IMR-90 (cell line): ENCODE results near the gene DCAF8L2. TPM values are rescaled to one million over a fixed set of nuclear protein-coding genes. Genes with fewer than 3 reads are reported as not detected.

ENCODE experiments used
- ATAC-seq: fragments of 200-7000 bp; cut with Tn5 transposase; 2 replicates; pipeline ENCODE4 v1.9.1; 2020; ENCODE audit warnings: low read depth, mild to moderate bottlenecking, moderate library complexity
- BruUV-seq: library from RNA; stranded (reverse); fragments of 400-500 nt; replicated peaks from 2 replicates; lab custom pipeline; 2021; lab: Mats Ljungman, UMichigan
- CTCF ChIA-PET: fragments of 300-600 bp; formaldehyde crosslinking; extraction: SDS; loops from one replicate; lab custom pipeline; 2021; ENCODE audit warnings: antibody characterized with exemption; lab: Yijun Ruan, JAX
- POLR2A ChIA-PET: fragments of 300-600 bp; sonication (Branson Sonifier 250); formaldehyde crosslinking; loops from one replicate; lab custom pipeline; 2022; ENCODE audit warnings: antibody characterized with exemption; ENCODE audit not compliant: unreplicated experiment; lab: Charles Lee
- DNase-seq: peaks from one replicate; pipeline ENCODE4 v3.0.0; 2013
- H2AFZ ChIP-seq: replicated peaks from 2 replicates; pipeline ENCODE3; 2013; ENCODE audit warnings: low read length, mild to moderate bottlenecking; ENCODE audit not compliant: poor library complexity
- H2AK5ac ChIP-seq: 2 replicates; pipeline ENCODE4 v1.6.1; 2013; ENCODE audit warnings: low read depth, low read length, inconsistent platforms
- H2AK9ac ChIP-seq: replicated peaks from 2 replicates; pipeline ENCODE3; 2013; ENCODE audit warnings: mild to moderate bottlenecking, low read depth, low read length, moderate library complexity; ENCODE audit not compliant: poor library complexity
- H2BK120ac ChIP-seq: 2 replicates; pipeline ENCODE4 v1.6.1; 2013; ENCODE audit warnings: low read depth, low read length, inconsistent platforms
- H2BK15ac ChIP-seq: 3 replicates; pipeline ENCODE4 v1.6.1; 2013; ENCODE audit warnings: low read depth, low read length, inconsistent platforms
- H2BK20ac ChIP-seq: 2 replicates; pipeline ENCODE4 v1.6.1; 2013; ENCODE audit warnings: low read depth, mild to moderate bottlenecking, inconsistent platforms, low read length, moderate library complexity
- H2BK5ac ChIP-seq: 2 replicates; pipeline ENCODE4 v1.6.1; 2013; ENCODE audit warnings: mild to moderate bottlenecking, low read depth, low read length, inconsistent platforms; ENCODE audit not compliant: poor library complexity, severe bottlenecking
- H3K14ac ChIP-seq: replicated peaks from 2 replicates; pipeline ENCODE4 v1.6.1; 2013; ENCODE audit warnings: low read depth, low read length, inconsistent platforms
- H3K18ac ChIP-seq: 2 replicates; pipeline ENCODE4 v1.6.1; 2013; ENCODE audit warnings: low read depth, low read length, control low read depth
- H3K23ac ChIP-seq: 2 replicates; pipeline ENCODE4 v1.6.1; 2013; ENCODE audit warnings: low read depth, low read length, inconsistent platforms
- H3K27ac ChIP-seq: 2 replicates; pipeline ENCODE4 v1.5.1; 2013; ENCODE audit warnings: mild to moderate bottlenecking, control low read depth, low read length; ENCODE audit not compliant: insufficient read depth
- H3K27me3 ChIP-seq: 2 replicates; pipeline ENCODE4 v1.6.1; 2013; ENCODE audit warnings: low read length; ENCODE audit not compliant: control insufficient read depth, insufficient read depth
- H3K36me3 ChIP-seq: 2 replicates; pipeline ENCODE4 v1.6.1; 2013; ENCODE audit warnings: low read length, mixed read lengths; ENCODE audit not compliant: control insufficient read depth, insufficient read depth
- H3K4ac ChIP-seq: 2 replicates; pipeline ENCODE4 v1.6.1; 2013; ENCODE audit warnings: low read depth, low read length, inconsistent platforms
- H3K4me1 ChIP-seq: 2 replicates; pipeline ENCODE4 v1.6.1; 2013; ENCODE audit warnings: low read length, mixed read lengths; ENCODE audit not compliant: control insufficient read depth, insufficient read depth
- H3K4me2 ChIP-seq: 2 replicates; pipeline ENCODE4 v1.6.1; 2013; ENCODE audit warnings: low read depth, mild to moderate bottlenecking, control low read depth, low read length, moderate library complexity
- H3K4me3 ChIP-seq: 2 replicates; pipeline ENCODE4 v1.5.1; 2013; ENCODE audit warnings: low read depth, mild to moderate bottlenecking, control low read depth, low read length, moderate library complexity; ENCODE audit not compliant: insufficient read depth
- H3K56ac ChIP-seq: 2 replicates; pipeline ENCODE4 v1.6.1; 2013; ENCODE audit warnings: low read length, inconsistent platforms; ENCODE audit not compliant: insufficient read depth; ENCODE audit errors: extremely low read depth
- H3K79me1 ChIP-seq, 2 experiments: 2 replicates each; pipeline ENCODE4 v1.6.1; 2013; ENCODE audit warnings: low read length in 2 of 2, inconsistent platforms in 1 of 2, low read depth in 1 of 2
- H3K9ac ChIP-seq: 2 replicates; pipeline ENCODE4 v1.6.1; 2013; ENCODE audit warnings: low read depth, low read length, control low read depth
- H3K9me1 ChIP-seq: 2 replicates; pipeline ENCODE4 v1.6.1; 2013; ENCODE audit warnings: low read length, inconsistent platforms; ENCODE audit not compliant: insufficient read depth
- H3K9me3 ChIP-seq: 2 replicates; pipeline ENCODE4 v1.6.1; 2013; ENCODE audit warnings: low read length; ENCODE audit not compliant: control insufficient read depth, insufficient read depth
- H4K20me1 ChIP-seq: 2 replicates; pipeline ENCODE4 v1.6.1; 2013; ENCODE audit warnings: low read length, inconsistent platforms; ENCODE audit not compliant: insufficient read depth
- H4K5ac ChIP-seq: 2 replicates; pipeline ENCODE4 v1.6.1; 2013; ENCODE audit warnings: mild to moderate bottlenecking, low read depth, low read length, control low read depth
- H4K8ac ChIP-seq, 2 experiments: 2 replicates each; pipeline ENCODE4 v1.6.1; 2013; ENCODE audit warnings: low read depth in 2 of 2, low read length in 2 of 2, control low read depth in 1 of 2, inconsistent platforms in 1 of 2
- H4K91ac ChIP-seq: 2 replicates; pipeline ENCODE4 v1.6.1; 2013; ENCODE audit warnings: low read depth, low read length, inconsistent platforms; ENCODE audit not compliant: insufficient read depth
- CEBPB ChIP-seq: IDR thresholded peaks from 2 replicates; pipeline ENCODE4 v1.6.1; 2012; ENCODE audit warnings: low read depth, low read length, improper control_type of control experiment
- POLR2A ChIP-seq: IDR thresholded peaks from 2 replicates; pipeline ENCODE4 v1.6.1; 2012; ENCODE audit warnings: mild to moderate bottlenecking, low read depth, low read length
- WGBS, 2 experiments: methylation state at CpG; one replicate each; pipeline versions ENCODE4 v1.1.5 to v1.1.7; 2013; ENCODE audit warnings: missing lambda C conversion rate in 2 of 2; ENCODE audit not compliant: insufficient read length in 1 of 2; ENCODE audit errors: extremely low coverage in 2 of 2; 5-methylcytosine and 5-hydroxymethylcytosine counted together
- dilution Hi-C: fragments of 300-500 bp; cut with HindIII; formaldehyde crosslinking; loops from one replicate; pipeline ENCODE4 v1.14.3; 2018; ENCODE audit warnings: low sequenced_read_pairs; ENCODE audit not compliant: unreplicated experiment
- in situ Hi-C: fragments of 300-500 bp; cut with MboI; formaldehyde crosslinking; loops from 3 replicates; pipeline ENCODE4 v1.14.3; 2019; ENCODE audit warnings: low sequenced_read_pairs, inconsistent platforms, mixed read lengths
- intact Hi-C: fragments of 100-400 bp; cut with micrococcal nuclease; formaldehyde crosslinking; loops from 2 replicates; pipeline ENCODE4 v1.10.0; 2022
- polyA plus RNA-seq, 3 experiments: library from polyadenylated mRNA; depleted of rRNA; stranded (reverse); fragments of >200 nt; gene quantifications; 2 replicates each; pipeline ENCODE4 v1.2.3, GENCODE V29; 2012; ENCODE audit warnings: low replicate concordance in 1 of 3
- total RNA-seq: library from RNA; depleted of rRNA; stranded (reverse); fragments of >200 nt; gene quantifications from 2 replicates; pipeline ENCODE4 v1.2.3, GENCODE V29; 2012
- TF ChIP-seq, protein P1 (sequence below): fragments of 150-350 bp; IDR thresholded peaks from 2 replicates; pipeline ENCODE4 v1.6.1; 2017; ENCODE audit warnings: mild to moderate bottlenecking, antibody characterized with exemption, low read length, low read depth

DCAF8L2 gene
- total and polyA plus RNA-seq, 2 of the 4 experiments (the other 2 are of a cell fraction) = not detected

DNA sequence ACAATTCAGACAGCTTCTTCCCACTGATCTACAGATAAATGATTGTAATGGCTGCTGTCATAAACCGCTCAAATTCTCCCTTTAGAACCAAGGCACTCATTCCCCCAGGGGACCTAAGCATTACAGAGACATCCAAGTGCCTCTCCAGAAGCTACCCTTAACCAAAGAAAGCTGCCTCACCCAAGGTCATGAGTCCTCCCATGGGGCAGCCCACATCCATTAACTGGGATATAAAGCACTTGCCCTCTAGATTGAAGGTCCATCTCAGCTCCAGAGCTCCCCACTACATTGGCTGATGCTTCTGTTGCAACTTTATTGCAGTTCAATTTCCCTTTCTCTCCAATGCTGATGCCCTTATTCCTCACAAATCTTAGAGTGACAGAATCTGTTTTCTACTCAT lies 40.5 kb upstream of the DCAF8L2 start:
- no peak for ATAC-seq
- H2BK5ac ChIP-seq = no peak overlapping the region
- H4K20me1 ChIP-seq = no peaks in the 10 kb centered on the region
- dilution Hi-C loops (no loop called here), in situ Hi-C loops (no loop called here), intact Hi-C loops (no loop called here)
- no peak overlapping the region for H2AK9ac ChIP-seq
- H2BK20ac ChIP-seq = no peak overlapping the region
- H4K8ac ChIP-seq = no peak overlapping the region
- H3K4me2 ChIP-seq = no peak overlapping the region
- H3K27me3 ChIP-seq = no peaks in the 10 kb centered on the region
- no peak overlapping the region for H2AFZ ChIP-seq
- no peak overlapping the region for H2BK15ac ChIP-seq
- DNase-seq = no peak
- no peak overlapping the region for H3K18ac ChIP-seq
- no peaks in the 10 kb centered on the region for H3K36me3 ChIP-seq
- no TSS peak for BruUV-seq
- no peak overlapping the region for H3K14ac ChIP-seq
- H3K9me1 ChIP-seq = no peaks in the 10 kb centered on the region
- TF ChIP-seq POLR2A (no peak), CEBPB (peak; percentile 25; the same call in 1 of the 2 replicates)
- TF ChIP-seq, protein P1, sequence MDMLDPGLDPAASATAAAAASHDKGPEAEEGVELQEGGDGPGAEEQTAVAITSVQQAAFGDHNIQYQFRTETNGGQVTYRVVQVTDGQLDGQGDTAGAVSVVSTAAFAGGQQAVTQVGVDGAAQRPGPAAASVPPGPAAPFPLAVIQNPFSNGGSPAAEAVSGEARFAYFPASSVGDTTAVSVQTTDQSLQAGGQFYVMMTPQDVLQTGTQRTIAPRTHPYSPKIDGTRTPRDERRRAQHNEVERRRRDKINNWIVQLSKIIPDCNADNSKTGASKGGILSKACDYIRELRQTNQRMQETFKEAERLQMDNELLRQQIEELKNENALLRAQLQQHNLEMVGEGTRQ = no peak
- no peaks in the 10 kb centered on the region for H3K9me3 ChIP-seq
- H3K4me3 ChIP-seq = no peak overlapping the region
- no peak overlapping the region for H4K5ac ChIP-seq
- H3K4me1 ChIP-seq = no peaks in the 10 kb centered on the region
- no peak overlapping the region for H3K27ac ChIP-seq
- H2BK120ac ChIP-seq = no peak overlapping the region
- WGBS, 2 experiments = no CpG with 5 or more reads among the region's 1 CpG
- H3K9ac ChIP-seq = no peak overlapping the region
- H4K91ac ChIP-seq = no peak overlapping the region
- no peak overlapping the region for H3K23ac ChIP-seq
- no peak overlapping the region for H3K4ac ChIP-seq
- no peak overlapping the region for H3K56ac ChIP-seq
- H3K79me1 ChIP-seq = no peaks in the 10 kb centered on the region
- no peak overlapping the region for H2AK5ac ChIP-seq
- CTCF ChIA-PET = no interaction called here
- POLR2A ChIA-PET = no interaction called here
